ENCODE data around the gene SHANK1. TPM values are rescaled to one million over a fixed set of nuclear protein-coding genes. Genes with fewer than 3 reads are reported as not detected.

Gene SHANK1
- polyA plus RNA-seq, 3 donors, result not detected

GRCh38 chr19:50717891-50718254, 1.7 kb downstream of the SHANK1 start:
- no peaks in the 10 kb centered on the region for H3K79me2 ChIP-seq (ENCODE audit: insufficient read depth, low read length)
- peaks cover 5 to 34% of the 10 kb centered on the region in 2 donors for H3K27me3 ChIP-seq (ENCODE audit: control insufficient read depth in 2 of 2, insufficient read depth in 2 of 2, low read length in 2 of 2)
- H3K9me3 Mint-ChIP-seq, result peaks cover 0 to 5% (median 0%) of the 10 kb centered on the region in 7 donors
- no peaks in the 10 kb centered on the region for H3K36me3 ChIP-seq (replicated peaks in 1 of 2; ENCODE audit: control insufficient read depth in 1 of 2, insufficient read depth in 2 of 2, low read length in 2 of 2)
- H3K4me3 Mint-ChIP-seq, result peak overlapping the region in 1 of 2 donors; percentile 70
- H3K4me2 ChIP-seq (replicated peaks; ENCODE audit: extremely low read depth, low read length, poor library complexity, severe bottlenecking), result peak overlapping the region; percentile 49
- TF ChIP-seq, protein P1, sequence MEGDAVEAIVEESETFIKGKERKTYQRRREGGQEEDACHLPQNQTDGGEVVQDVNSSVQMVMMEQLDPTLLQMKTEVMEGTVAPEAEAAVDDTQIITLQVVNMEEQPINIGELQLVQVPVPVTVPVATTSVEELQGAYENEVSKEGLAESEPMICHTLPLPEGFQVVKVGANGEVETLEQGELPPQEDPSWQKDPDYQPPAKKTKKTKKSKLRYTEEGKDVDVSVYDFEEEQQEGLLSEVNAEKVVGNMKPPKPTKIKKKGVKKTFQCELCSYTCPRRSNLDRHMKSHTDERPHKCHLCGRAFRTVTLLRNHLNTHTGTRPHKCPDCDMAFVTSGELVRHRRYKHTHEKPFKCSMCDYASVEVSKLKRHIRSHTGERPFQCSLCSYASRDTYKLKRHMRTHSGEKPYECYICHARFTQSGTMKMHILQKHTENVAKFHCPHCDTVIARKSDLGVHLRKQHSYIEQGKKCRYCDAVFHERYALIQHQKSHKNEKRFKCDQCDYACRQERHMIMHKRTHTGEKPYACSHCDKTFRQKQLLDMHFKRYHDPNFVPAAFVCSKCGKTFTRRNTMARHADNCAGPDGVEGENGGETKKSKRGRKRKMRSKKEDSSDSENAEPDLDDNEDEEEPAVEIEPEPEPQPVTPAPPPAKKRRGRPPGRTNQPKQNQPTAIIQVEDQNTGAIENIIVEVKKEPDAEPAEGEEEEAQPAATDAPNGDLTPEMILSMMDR (IDR thresholded peaks at IDR 0.05), result no peak
- H3K4me1 ChIP-seq (ENCODE audit: control insufficient read depth in 1 of 2, insufficient read depth in 2 of 2, low read length in 2 of 2), result peaks cover 8 to 15% of the 10 kb centered on the region in 2 donors
- no peak overlapping the region for H3K27ac Mint-ChIP-seq
- H3K4me1 Mint-ChIP-seq, result peaks cover 14% of the 10 kb centered on the region
- H2AFZ ChIP-seq (ENCODE audit: insufficient read depth, low read depth, low read length, poor library complexity, severe bottlenecking), result no peak overlapping the region
- H4K20me1 ChIP-seq (ENCODE audit: insufficient read depth, low read length), result no peaks in the 10 kb centered on the region
- H3K27me3 Mint-ChIP-seq (ENCODE audit: low read depth in 3 of 3), result peaks cover 38 to 66% (median 48%) of the 10 kb centered on the region in 3 donors
- no peaks in the 10 kb centered on the region for H3K9me3 ChIP-seq (replicated peaks in 1 of 2; ENCODE audit: control insufficient read depth in 1 of 2, insufficient read depth in 1 of 2, low read length in 2 of 2)
- H3K4me3 ChIP-seq (replicated peaks in 1 of 3; ENCODE audit: low read depth in 2 of 3, low read length in 3 of 3), result no peak overlapping the region
- no peak for DNase-seq
- WGBS (ENCODE audit: insufficient coverage), result 3% methylated on average over 5 of the region's 13 CpGs
- H3K27ac ChIP-seq (ENCODE audit: low read depth in 1 of 2, low read length in 2 of 2), result no peak overlapping the region
- no peaks in the 10 kb centered on the region for H3K36me3 Mint-ChIP-seq
- intact Hi-C loops (cut with micrococcal nuclease), result no loop called here
- H3K9ac ChIP-seq (ENCODE audit: insufficient read depth, low read length, poor library complexity, severe bottlenecking), result no peak overlapping the region

GRCh38 chr19:50717026-50717723, 2.4 kb downstream of the SHANK1 start:
- peaks cover 33 to 62% (median 43%) of the 10 kb centered on the region in 3 donors for H3K27me3 Mint-ChIP-seq (ENCODE audit: low read depth in 3 of 3)
- H3K4me3 Mint-ChIP-seq, result peak overlapping the region in 1 of 2 donors; percentile 70

More at GRCh38 chr19:50717026-50717723, 2.4 kb downstream of the SHANK1 start:
- no peaks in the 10 kb centered on the region for H3K36me3 ChIP-seq (replicated peaks in 1 of 2; ENCODE audit: control insufficient read depth in 1 of 2, insufficient read depth in 2 of 2, low read length in 2 of 2)
- intact Hi-C loops (cut with micrococcal nuclease), result no loop called here
- peaks cover 4 to 9% of the 10 kb centered on the region in 2 donors for H3K4me1 ChIP-seq (ENCODE audit: control insufficient read depth in 1 of 2, insufficient read depth in 2 of 2, low read length in 2 of 2)
- no peak overlapping the region for H3K9ac ChIP-seq (ENCODE audit: insufficient read depth, low read length, poor library complexity, severe bottlenecking)
- H3K9me3 ChIP-seq (replicated peaks in 1 of 2; ENCODE audit: control insufficient read depth in 1 of 2, insufficient read depth in 1 of 2, low read length in 2 of 2), result no peaks in the 10 kb centered on the region
- no peaks in the 10 kb centered on the region for H3K36me3 Mint-ChIP-seq
- TF ChIP-seq, protein P1 (IDR thresholded peaks at IDR 0.05), result no peak
- no peak overlapping the region for H3K27ac Mint-ChIP-seq
- H3K79me2 ChIP-seq (ENCODE audit: insufficient read depth, low read length), result no peaks in the 10 kb centered on the region
- 73% methylated on average over 19 of the region's 23 CpGs for WGBS (ENCODE audit: insufficient coverage)
- H2AFZ ChIP-seq (ENCODE audit: insufficient read depth, low read depth, low read length, poor library complexity, severe bottlenecking), result no peak overlapping the region
- H3K4me1 Mint-ChIP-seq, result peaks cover 10% of the 10 kb centered on the region
- H4K20me1 ChIP-seq (ENCODE audit: insufficient read depth, low read length), result no peaks in the 10 kb centered on the region
- no peak overlapping the region for H3K27ac ChIP-seq (ENCODE audit: low read depth in 1 of 2, low read length in 2 of 2)
- H3K4me3 ChIP-seq (replicated peaks in 1 of 3; ENCODE audit: low read depth in 2 of 3, low read length in 3 of 3), result no peak overlapping the region
- H3K4me2 ChIP-seq (replicated peaks; ENCODE audit: extremely low read depth, low read length, poor library complexity, severe bottlenecking), result no peak overlapping the region
- H3K9me3 Mint-ChIP-seq, result peaks cover 0 to 4% (median 0%) of the 10 kb centered on the region in 7 donors
- H3K27me3 ChIP-seq (ENCODE audit: control insufficient read depth in 2 of 2, insufficient read depth in 2 of 2, low read length in 2 of 2), result peaks cover 5 to 34% of the 10 kb centered on the region in 2 donors
- DNase-seq, result no peak
